ENCODE measurements around the gene NNAT. TPM values are rescaled to one million over a fixed set of nuclear protein-coding genes. Genes with fewer than 3 reads are reported as not detected.

The NNAT gene
- total RNA-seq, 1 donor from 2014 or later, result not detected

GRCh38 chr20:37526839-37527637 lies 6.0 kb downstream of the NNAT start:
- Histone ChIP-seq H3K9me3 (ENCODE audit: low read depth) (no peaks in the 10 kb centered on the region), H3K4me3 (peak overlapping the region; percentile 94), H3K4me2 (peak overlapping the region; percentile 93), H3K79me2 (ENCODE audit: low read depth) (peaks cover 60% of the 10 kb centered on the region), H2AFZ (replicated peaks) (peak overlapping the region; percentile 80), H3K36me3 (no peaks in the 10 kb centered on the region), H3K27me3 (no peaks in the 10 kb centered on the region), H3F3A (ENCODE audit: low read depth) (peaks cover 15% of the 10 kb centered on the region), H3K9ac (peak overlapping the region; percentile 92), H4K20me1 (ENCODE audit: low read depth) (peaks cover 38% of the 10 kb centered on the region), H3K4me1 (peaks cover 17% of the 10 kb centered on the region), H3K27ac (no peak overlapping the region)
- TF ChIP-seq EZH2 (IDR thresholded peaks at IDR 0.05) (no peak), EZH2phosphoT487 (IDR thresholded peaks at IDR 0.05) (no peak), CTCF (IDR thresholded peaks at IDR 0.05) (no peak)
- peak; percentile 52 for DNase-seq (ENCODE audit: low spot score)
- Mint-ChIP-seq H3K4me3 (peak overlapping the region; percentile 92), H3K4me1 (peaks cover 41% of the 10 kb centered on the region), H3K27ac (peak overlapping the region; percentile 93), H3K27me3 (ENCODE audit: insufficient read depth, low read depth) (peaks cover 9% of the 10 kb centered on the region), H3K36me3 (peaks cover 15% of the 10 kb centered on the region), H3K9me3 (peaks cover 4% of the 10 kb centered on the region)

- H3K36me3 ChIP-seq, result no peaks in the 10 kb centered on the region
- peak within 1 kb of the TSS; percentile 98 for H3K27ac ChIP-seq
- H3F3A ChIP-seq (ENCODE audit: low read depth), result peaks cover 15% of the 10 kb centered on the region
- peak within 1 kb of the TSS; percentile 92 for H3K9ac ChIP-seq
- peak within 1 kb of the TSS; percentile 80 for H2AFZ ChIP-seq (replicated peaks)
- peaks cover 41% of the 10 kb centered on the region for H3K4me1 Mint-ChIP-seq
- peaks cover 53% of the 10 kb centered on the region for H3K79me2 ChIP-seq (ENCODE audit: low read depth)
- H4K20me1 ChIP-seq (ENCODE audit: low read depth), result peaks cover 38% of the 10 kb centered on the region
- TF ChIP-seq CTCF (IDR thresholded peaks at IDR 0.05) (peak; percentile 3), EZH2phosphoT487 (IDR thresholded peaks at IDR 0.05) (peak; percentile 47), EZH2 (IDR thresholded peaks at IDR 0.05) (no peak)
- peak within 1 kb of the TSS; percentile 92 for H3K4me3 Mint-ChIP-seq
- DNase-seq (ENCODE audit: low spot score), result peak; percentile 96
- H3K9me3 ChIP-seq (ENCODE audit: low read depth), result no peaks in the 10 kb centered on the region
- H3K4me2 ChIP-seq, result peak within 1 kb of the TSS; percentile 93
- H3K9me3 Mint-ChIP-seq, result peaks cover 4% of the 10 kb centered on the region
- H3K36me3 Mint-ChIP-seq, result peaks cover 13% of the 10 kb centered on the region
- peaks cover 17% of the 10 kb centered on the region for H3K4me1 ChIP-seq
- peaks cover 9% of the 10 kb centered on the region for H3K27me3 Mint-ChIP-seq (ENCODE audit: insufficient read depth, low read depth)
- H3K4me3 ChIP-seq, result peak within 1 kb of the TSS; percentile 94
- H3K27ac Mint-ChIP-seq, result peak within 1 kb of the TSS; percentile 100
- no peaks in the 10 kb centered on the region for H3K27me3 ChIP-seq
Observed at GRCh38 chr20:37527638-37528445, 6.8 kb downstream of the NNAT start, which contains the start of gene BLCAP. Gene BLCAP (minus strand): TSS chr20:37527876. CDS start chr20:37519174, 8,702 bp downstream.

- peaks cover 10% of the 10 kb centered on the region for H3K27me3 Mint-ChIP-seq (ENCODE audit: insufficient read depth, low read depth)
- no peaks in the 10 kb centered on the region for H3K27me3 ChIP-seq
- H3K27ac ChIP-seq, result no peak overlapping the region
- H3K36me3 Mint-ChIP-seq, result peaks cover 6% of the 10 kb centered on the region
- H3K27ac Mint-ChIP-seq, result peak overlapping the region; percentile 3
- H3K79me2 ChIP-seq (ENCODE audit: low read depth), result peaks cover 45% of the 10 kb centered on the region
- no peaks in the 10 kb centered on the region for H3K9me3 Mint-ChIP-seq
- no peak for DNase-seq (ENCODE audit: low spot score)
- H3K4me1 Mint-ChIP-seq, result peaks cover 37% of the 10 kb centered on the region
- no peak for TF ChIP-seq CTCF (IDR thresholded peaks at IDR 0.05)
- no peak for TF ChIP-seq EZH2phosphoT487 (IDR thresholded peaks at IDR 0.05)
- TF ChIP-seq EZH2 (IDR thresholded peaks at IDR 0.05), result no peak
- peak overlapping the region; percentile 92 for H3K4me3 Mint-ChIP-seq
- peaks cover 15% of the 10 kb centered on the region for H3F3A ChIP-seq (ENCODE audit: low read depth)
- no peaks in the 10 kb centered on the region for H3K9me3 ChIP-seq (ENCODE audit: low read depth)
- no peaks in the 10 kb centered on the region for H3K36me3 ChIP-seq
- H2AFZ ChIP-seq (replicated peaks), result no peak overlapping the region
- peaks cover 37% of the 10 kb centered on the region for H4K20me1 ChIP-seq (ENCODE audit: low read depth)
- peak overlapping the region; percentile 94 for H3K4me3 ChIP-seq
- peak overlapping the region; percentile 92 for H3K9ac ChIP-seq
- H3K4me2 ChIP-seq, result peak overlapping the region; percentile 93
- H3K4me1 ChIP-seq, result peaks cover 17% of the 10 kb centered on the region
Observed at GRCh38 chr20:37528446-37529213, 7.6 kb downstream of the NNAT start.
